Fibroblast of pulmonary artery (primary cell): ENCODE data around the gene OR51D1.
A peak's percentile ranks its signal among the peaks of the same experiment; 100 is the strongest.

Experiments used
- DNase-seq: peaks from one replicate; pipeline ENCODE4 v3.0.0-alpha.2; 2010; ENCODE audit warnings: low read depth
- H3K4me3 ChIP-seq: replicated peaks from 2 replicates; pipeline ENCODE4 v1.5.1; 2011; ENCODE audit warnings: low read depth, mild to moderate bottlenecking, control low read depth, low read length, moderate library complexity
- TF ChIP-seq, protein P1 (sequence below): IDR thresholded peaks from 2 replicates; pipeline ENCODE4 v1.5.1; 2011; ENCODE audit warnings: mild to moderate bottlenecking, control low read depth, low read length, inconsistent platforms; ENCODE audit errors: missing control alignments

OR51D1 gene

DNA sequence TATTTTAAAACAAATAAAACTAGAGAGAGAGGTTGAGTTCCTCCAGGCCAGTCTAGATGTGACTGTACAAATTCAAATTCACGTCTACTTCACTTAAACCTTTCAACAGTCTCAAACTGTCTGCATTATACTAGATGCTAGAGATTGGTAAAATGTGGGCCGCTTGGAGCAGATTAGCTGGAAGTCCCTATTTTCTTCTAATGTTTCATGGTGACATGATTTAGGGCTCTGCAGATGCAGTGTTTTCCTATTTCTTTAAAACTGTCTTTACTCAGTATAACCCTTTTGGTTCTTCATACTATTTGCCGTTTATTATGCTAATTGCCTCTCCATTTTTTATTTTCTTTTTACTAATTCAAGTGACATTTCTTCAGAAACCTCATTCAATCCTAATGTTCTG lies 26.9 kb downstream of the OR51D1 start:
- TF ChIP-seq, protein P1, sequence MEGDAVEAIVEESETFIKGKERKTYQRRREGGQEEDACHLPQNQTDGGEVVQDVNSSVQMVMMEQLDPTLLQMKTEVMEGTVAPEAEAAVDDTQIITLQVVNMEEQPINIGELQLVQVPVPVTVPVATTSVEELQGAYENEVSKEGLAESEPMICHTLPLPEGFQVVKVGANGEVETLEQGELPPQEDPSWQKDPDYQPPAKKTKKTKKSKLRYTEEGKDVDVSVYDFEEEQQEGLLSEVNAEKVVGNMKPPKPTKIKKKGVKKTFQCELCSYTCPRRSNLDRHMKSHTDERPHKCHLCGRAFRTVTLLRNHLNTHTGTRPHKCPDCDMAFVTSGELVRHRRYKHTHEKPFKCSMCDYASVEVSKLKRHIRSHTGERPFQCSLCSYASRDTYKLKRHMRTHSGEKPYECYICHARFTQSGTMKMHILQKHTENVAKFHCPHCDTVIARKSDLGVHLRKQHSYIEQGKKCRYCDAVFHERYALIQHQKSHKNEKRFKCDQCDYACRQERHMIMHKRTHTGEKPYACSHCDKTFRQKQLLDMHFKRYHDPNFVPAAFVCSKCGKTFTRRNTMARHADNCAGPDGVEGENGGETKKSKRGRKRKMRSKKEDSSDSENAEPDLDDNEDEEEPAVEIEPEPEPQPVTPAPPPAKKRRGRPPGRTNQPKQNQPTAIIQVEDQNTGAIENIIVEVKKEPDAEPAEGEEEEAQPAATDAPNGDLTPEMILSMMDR = no peak
- no peak overlapping the region for H3K4me3 ChIP-seq

DNA sequence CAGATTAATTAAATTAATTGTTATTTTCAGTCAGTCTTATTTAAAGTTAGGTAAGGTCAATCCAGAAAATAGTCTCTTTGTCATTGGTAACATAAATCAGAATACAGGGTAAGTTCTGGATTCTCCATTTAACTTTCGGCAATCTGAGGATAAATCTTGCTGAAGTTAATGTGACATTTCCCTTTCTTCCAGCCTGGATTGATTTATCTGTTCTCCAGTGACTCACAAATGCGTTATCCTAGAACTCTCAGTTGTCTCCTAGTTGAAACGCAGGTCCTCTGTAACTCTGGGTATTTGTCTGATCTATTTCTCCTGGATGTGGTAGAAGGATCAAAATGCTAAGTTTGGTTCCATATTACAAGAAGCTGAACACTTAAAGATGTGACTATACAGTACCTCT lies 27.5 kb downstream of the OR51D1 start:
- H3K4me3 ChIP-seq = no peak overlapping the region
- no peak for DNase-seq
- TF ChIP-seq, protein P1 = no peak

More for the DNA sequence above, 26.9 kb downstream of the OR51D1 start:
- DNase-seq = no peak

DNA sequence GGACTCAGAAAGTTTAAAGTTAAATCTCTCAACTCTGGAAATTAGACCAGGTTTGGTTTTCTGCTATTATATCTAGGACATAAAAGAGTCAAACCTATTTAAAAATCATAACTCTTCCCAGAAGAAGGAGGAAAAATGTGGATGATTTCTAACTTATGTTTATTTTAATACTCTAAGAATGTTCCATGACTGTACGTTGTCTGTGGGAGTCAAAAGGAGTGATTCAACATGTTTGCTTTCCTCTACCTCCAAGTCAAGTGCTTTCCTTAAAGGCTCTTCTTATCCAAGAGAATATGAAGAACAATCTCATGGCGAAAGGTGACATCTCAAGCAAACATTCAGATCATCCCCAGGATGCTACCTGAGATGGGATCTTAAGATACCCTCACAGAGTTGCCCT lies 28.1 kb downstream of the OR51D1 start:
- TF ChIP-seq, protein P1 = no peak

DNA sequence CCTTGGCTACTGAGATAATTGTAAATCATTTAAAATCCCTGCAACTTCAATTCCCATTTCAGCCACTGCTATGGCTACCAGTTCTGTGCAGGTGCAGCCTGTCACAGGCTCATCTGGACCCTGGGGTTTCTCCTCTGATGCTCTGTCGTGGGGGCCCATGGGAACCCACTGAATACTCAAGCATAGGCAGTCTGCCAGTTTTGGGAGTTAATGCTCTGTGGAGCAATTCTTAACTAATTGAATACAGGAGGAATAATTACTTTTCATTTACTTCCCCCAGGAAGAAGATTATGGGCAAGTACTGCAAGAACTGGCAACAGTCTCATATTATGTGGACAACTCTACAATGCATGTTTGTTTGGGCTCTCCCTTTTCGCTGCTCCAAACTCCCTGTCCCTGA lies 34.5 kb downstream of the OR51D1 start:
- TF ChIP-seq, protein P1 = no peak
- DNase-seq = no peak
- H3K4me3 ChIP-seq = no peak overlapping the region

More for the DNA sequence above, 28.1 kb downstream of the OR51D1 start:
- peak; percentile 4 for DNase-seq
- H3K4me3 ChIP-seq = no peak overlapping the region

DNA sequence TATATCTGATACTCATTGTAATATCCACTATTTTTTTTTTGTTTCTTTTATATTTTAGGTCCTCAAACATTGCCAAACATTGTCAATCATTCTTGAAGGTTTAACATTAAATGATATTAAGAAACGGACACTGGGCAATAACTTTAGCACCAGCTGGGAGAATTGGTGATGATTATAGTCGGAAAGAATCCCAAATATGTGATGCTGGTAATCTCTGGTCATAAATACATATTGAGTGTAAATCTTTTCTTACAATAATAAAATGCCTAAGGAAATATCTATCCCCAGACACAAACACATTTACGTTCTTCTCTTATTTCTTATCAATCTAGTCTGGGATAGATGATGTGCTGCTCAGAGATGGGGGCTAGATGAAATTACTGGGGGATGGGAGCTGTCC lies 35.2 kb downstream of the OR51D1 start:
- peak; percentile 10 for DNase-seq
- H3K4me3 ChIP-seq = no peak overlapping the region
- TF ChIP-seq, protein P1 = no peak

DNA sequence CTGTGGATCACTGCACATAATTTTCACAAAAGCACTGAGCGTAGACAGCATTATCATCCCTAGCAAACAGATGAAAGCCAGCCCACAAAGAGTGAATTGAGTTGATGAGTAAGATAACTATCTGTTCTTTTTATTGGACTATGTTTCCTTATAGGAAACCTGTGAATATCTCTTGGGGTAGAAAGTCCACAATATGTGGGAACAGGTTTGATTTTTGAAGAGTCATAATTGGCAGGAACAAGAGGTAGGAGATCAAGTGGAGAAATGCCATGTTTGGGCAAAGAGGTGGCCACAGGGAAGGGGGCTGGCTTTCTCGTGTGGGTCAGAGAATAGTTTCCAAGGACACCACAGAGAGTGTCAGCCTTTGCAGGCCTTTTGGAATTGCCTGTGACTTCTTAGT lies 36.5 kb downstream of the OR51D1 start:
- TF ChIP-seq, protein P1 = no peak
- no peak overlapping the region for H3K4me3 ChIP-seq
- DNase-seq = no peak

DNA sequence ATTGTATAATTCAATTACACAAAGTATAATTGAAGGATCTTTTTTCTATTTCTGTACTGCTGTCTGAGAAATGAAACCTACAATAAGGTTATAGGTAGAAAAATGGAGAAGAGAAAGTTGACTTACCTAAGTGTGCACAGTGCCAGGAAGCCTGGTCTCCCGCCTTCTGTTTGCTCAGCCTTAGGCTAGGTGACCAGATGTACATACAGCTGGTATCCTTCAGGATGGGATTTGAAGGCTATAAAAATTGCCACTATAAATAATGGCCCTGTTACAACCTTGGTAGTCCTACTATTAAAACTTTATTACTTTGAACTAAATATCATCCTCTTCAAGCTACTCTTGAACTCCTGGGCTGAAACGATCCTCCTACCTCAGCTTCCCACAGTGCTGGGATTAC lies 40.7 kb downstream of the OR51D1 start:
- TF ChIP-seq, protein P1 = no peak
- H3K4me3 ChIP-seq = no peak overlapping the region
- DNase-seq = no peak
